HL-60/S4 treated with retinoic acid at 250 ng/mL for 4 days and 3 days (cell line): Measurements from ENCODE around the gene CCBE1.
"Not testable (repeated sequence)": the region's sequence is repeated elsewhere in the genome, so short reads cannot be mapped to it uniquely, and the experiment has no call there.

Experiments
- in situ Hi-C: fragments of 300-500 bp; cut with MboI; formaldehyde crosslinking; loops from 2 replicates; pipeline ENCODE4 v1.7.0; 2022; ENCODE audit warnings: low sequenced_read_pairs

Gene CCBE1

GRCh38 chr18:59685501-59685900, 11.7 kb downstream of the CCBE1 start:
- in situ Hi-C loops, result no loop called here

- in situ Hi-C loops, result no loop called here
These were observed 12.4 kb downstream of the CCBE1 start for GRCh38 chr18:59684777-59685176.

GRCh38 chr18:59681521-59682004, 15.7 kb downstream of the CCBE1 start:
- in situ Hi-C loops, result no loop called here

GRCh38 chr18:59681051-59681450, 16.2 kb downstream of the CCBE1 start:
- in situ Hi-C loops, result no loop called here

- in situ Hi-C loops, result no loop called here
These were observed 21.9 kb downstream of the CCBE1 start for GRCh38 chr18:59675346-59675745.

- in situ Hi-C loops, result no loop called here
These were observed 22.3 kb downstream of the CCBE1 start for GRCh38 chr18:59674903-59675270.

- in situ Hi-C loops, result no loop called here
These were observed 22.9 kb downstream of the CCBE1 start for GRCh38 chr18:59674186-59674902.

GRCh38 chr18:59672235-59672711, 24.9 kb downstream of the CCBE1 start:
- in situ Hi-C loops, result no loop called here

GRCh38 chr18:59671551-59671950, 25.7 kb downstream of the CCBE1 start:
- in situ Hi-C loops, result no loop called here

GRCh38 chr18:59669872-59670657, 27.2 kb downstream of the CCBE1 start:
- in situ Hi-C loops, result no loop called here

GRCh38 chr18:59667488-59667887, 29.7 kb downstream of the CCBE1 start:
- in situ Hi-C loops, result no loop called here

GRCh38 chr18:59666007-59666402, 31.2 kb downstream of the CCBE1 start:
- in situ Hi-C loops, result not testable (repeated sequence)

GRCh38 chr18:59665057-59666006, 31.9 kb downstream of the CCBE1 start:
- in situ Hi-C loops, result no loop called here

- in situ Hi-C loops, result no loop called here
These were observed 32.9 kb downstream of the CCBE1 start for GRCh38 chr18:59664329-59664728.

- in situ Hi-C loops, result no loop called here
These were observed 34.1 kb downstream of the CCBE1 start for GRCh38 chr18:59663096-59663495.

GRCh38 chr18:59661891-59662701, 35.1 kb downstream of the CCBE1 start:
- in situ Hi-C loops, result no loop called here

- in situ Hi-C loops, result no loop called here
These were observed 36.2 kb downstream of the CCBE1 start for GRCh38 chr18:59660786-59661743.

- in situ Hi-C loops, result no loop called here
These were observed 36.9 kb downstream of the CCBE1 start for GRCh38 chr18:59660366-59660765.
